ENCODE results near the gene CUL9.

- TF ChIP-seq POLR2AphosphoS5 (IDR thresholded peaks at IDR 0.05): no peak
- no peak for TF ChIP-seq CTCF (IDR thresholded peaks at IDR 0.05)
- TF ChIP-seq POLR2A (IDR thresholded peaks at IDR 0.05): no peak
These were observed 43.7 kb upstream of the CUL9 start for GRCh38 chr6:43138267-43138666.

All from prostate gland (tissue), 2 donors.